Heart right ventricle (tissue), 16 donors: ENCODE measurements around the gene CD207. TPM values are rescaled to one million over a fixed set of nuclear protein-coding genes. Genes with fewer than 3 reads are reported as not detected.

ENCODE experiments used
- ATAC-seq, 8 donors: fragments of 200-7000 bp; cut with Tn5 transposase; one replicate each; pipeline ENCODE4 v1.9.1; 2020; ENCODE audit warnings: mild to moderate bottlenecking in 8 of 8, moderate library complexity in 8 of 8, moderate number of reproducible peaks in 1 of 8
- DNase-seq, 2 donors: peaks; one replicate each; pipeline ENCODE4 v3.0.0-alpha.2; 2020
- H3K27ac ChIP-seq, 10 donors: fragments of 200-600 bp; sonication (generic) in 2 of 10; one replicate each; pipeline versions ENCODE4 v1.5.0 to v1.8.0; 2020 to 2022; ENCODE audit warnings: mild to moderate bottlenecking in 3 of 10
- H3K27me3 ChIP-seq, 7 donors: fragments of 200-600 bp; one replicate each; pipeline ENCODE4 v1.8.0; 2021 to 2022; ENCODE audit warnings: mild to moderate bottlenecking in 2 of 7
- H3K36me3 ChIP-seq, 9 donors: fragments of 200-600 bp; sonication (generic) in 1 of 9; one replicate each; pipeline versions ENCODE4 v1.5.0 to v1.8.0; 2020 to 2022; ENCODE audit warnings: mild to moderate bottlenecking in 2 of 9
- H3K4me1 ChIP-seq, 9 donors: fragments of 200-600 bp; sonication (generic) in 1 of 9; one replicate each; pipeline versions ENCODE4 v1.5.0 to v1.8.0; 2020 to 2022; ENCODE audit warnings: mild to moderate bottlenecking in 4 of 9
- H3K4me3 ChIP-seq, 10 donors: fragments of 200-600 bp; sonication (generic) in 2 of 10; one replicate each; pipeline versions ENCODE4 v1.5.0 to v1.8.0; 2020 to 2022; ENCODE audit warnings: mild to moderate bottlenecking in 7 of 10, moderate library complexity in 2 of 10
- H3K9me3 ChIP-seq, 11 donors: fragments of 200-600 bp in 10 of 11; sonication (generic) in 2 of 11; one replicate each; pipeline versions ENCODE4 v1.5.0 to v1.8.0; 2013 to 2022; ENCODE audit warnings: mild to moderate bottlenecking in 2 of 11, control low read depth in 1 of 11, moderate library complexity in 1 of 11
- CTCF ChIP-seq, 9 donors: fragments of 200-600 bp; sonication (generic) in 2 of 9; IDR thresholded peaks; one replicate each; pipeline versions ENCODE4 v1.5.0 to v1.8.0; 2021 to 2022; ENCODE audit warnings: antibody characterized with exemption in 9 of 9, mild to moderate bottlenecking in 5 of 9, moderate library complexity in 1 of 9
- WGBS, 2 donors: extraction: QIAGEN DNeasy Blood & Tissue Kit; methylation state at CpG; one replicate each; pipeline ENCODE4 v1.1.7; 2013; ENCODE audit warnings: inconsistent platforms in 1 of 2; 5-methylcytosine and 5-hydroxymethylcytosine counted together
- intact Hi-C, 10 donors: fragments of 100-400 bp; cut with DNase I; formaldehyde crosslinking; loops; one replicate each; pipeline versions ENCODE4 v1.11.1 to v1.14.2; 2022
- polyA plus RNA-seq, 2 donors: library from polyadenylated mRNA; stranded (reverse); fragments of 200-250 nt; gene quantifications; one replicate each; pipeline ENCODE4 v1.2.3, GENCODE V29; 2013
- total RNA-seq, 10 donors: library from RNA; stranded (reverse); fragmentation: NEBNext Ultra II Directional in 3 of 10; extraction: Animal tissue kit (Norgen Biotek cat#: 25700) in 3 of 10; gene quantifications; one replicate each; pipeline versions ENCODE4 v1.2.1 to v1.2.4, GENCODE V29; 2021 to 2023
- donor health status: Arrhythmogenic right ventricular cardiomyopathy.
- donor health status: ischemic (EF 13 %, LVEDD 7.1; RV severe dilation, severe dysfunction).
- donor health status: healthy with polysubstance abuse.
- donor health status: DM: no; HTN: yes; CAD: no.
- donor health status: DM: no; HTN: no; CAD: no.
- donor health status: ischemic (EF 25% LVEDD 6.9; RV normal size, moderate dysfunction).
- donor health status: ischemic (EF 25% LVEDD 5.7; RV mildly dilated, moderate dysfunction).
- donor health status: healthy.
- donor health status: DM: yes; HTN: yes; CAD: no.
- donor health status: Ischemic cardiomyopathy.
- donor health status: ischemic (EF 35%, LVEDD 5.7; RV mildly dilated, moderate dysfunction).
- donor health status: nonischemic (EF 11% LVEDD 7.7; RV severe dilation, severe dysfunction).
- donor health status: DM: yes; HTN: yes; CAD: no.
- donor health status: PGD.
- donor health status: ischemic (EF 29% LVEDD 5.4; RV normal size, mild dysfunction).
- donor health status: nonischemic (EF 23%, LVEDD 6.1; RV moderate dilation, normal function).

Gene CD207
- total and polyA plus RNA-seq, 12 donors: 0.03 to 1.1 (median 0.38) TPM; not detected in 5

- H3K36me3 ChIP-seq: no peaks in the 10 kb centered on the region
- DNase-seq (no peak), ATAC-seq (no peak)
- H3K27ac ChIP-seq: no peak overlapping the region
- no peaks in the 10 kb centered on the region for H3K9me3 ChIP-seq
- 87 to 89% methylated on average over 3 of the region's 3 CpGs for WGBS, 2 donors
- no peaks in the 10 kb centered on the region for H3K4me1 ChIP-seq
- intact Hi-C loops: no loop called here
- H3K27me3 ChIP-seq: peaks cover 0 to 25% (median 11%) of the 10 kb centered on the region in 7 donors
- TF ChIP-seq CTCF (IDR thresholded peaks at IDR 0.05): no peak
- H3K4me3 ChIP-seq: no peak overlapping the region
These were observed 18.2 kb downstream of the CD207 start for GRCh38 chr2:70817284-70817954.

DNA sequence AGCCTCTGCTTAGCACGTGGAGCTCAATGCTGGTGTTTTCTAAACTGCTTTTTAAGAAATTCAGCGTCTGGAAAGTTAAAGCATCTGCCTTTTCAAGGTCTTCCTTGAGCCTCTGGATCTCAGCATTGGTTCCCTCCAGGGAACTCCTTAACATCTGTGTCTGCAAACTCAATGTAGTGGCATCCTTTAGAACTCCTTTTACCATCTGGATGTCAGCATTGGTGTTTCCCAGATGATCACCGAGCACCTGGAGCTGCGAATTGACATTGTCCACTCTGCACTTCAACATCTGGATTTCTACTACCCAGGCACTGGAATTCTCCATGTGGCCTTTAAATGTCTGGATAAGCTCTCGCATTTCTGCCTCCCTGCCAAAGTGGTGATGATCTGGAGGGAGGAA, 18.9 kb downstream of the CD207 start:
- ATAC-seq: no peak
- no peak overlapping the region for H3K27ac ChIP-seq
- no peaks in the 10 kb centered on the region for H3K4me1 ChIP-seq
- WGBS, 2 donors: 63 to 64% methylated on average over 5 of the region's 5 CpGs
- DNase-seq: no peak
- H3K4me3 ChIP-seq: no peak overlapping the region
- TF ChIP-seq CTCF (IDR thresholded peaks at IDR 0.05): no peak
- no peaks in the 10 kb centered on the region for H3K36me3 ChIP-seq
- H3K27me3 ChIP-seq: peaks cover 0 to 25% (median 11%) of the 10 kb centered on the region in 7 donors
- no peaks in the 10 kb centered on the region for H3K9me3 ChIP-seq
- intact Hi-C loops: no loop called here

DNA sequence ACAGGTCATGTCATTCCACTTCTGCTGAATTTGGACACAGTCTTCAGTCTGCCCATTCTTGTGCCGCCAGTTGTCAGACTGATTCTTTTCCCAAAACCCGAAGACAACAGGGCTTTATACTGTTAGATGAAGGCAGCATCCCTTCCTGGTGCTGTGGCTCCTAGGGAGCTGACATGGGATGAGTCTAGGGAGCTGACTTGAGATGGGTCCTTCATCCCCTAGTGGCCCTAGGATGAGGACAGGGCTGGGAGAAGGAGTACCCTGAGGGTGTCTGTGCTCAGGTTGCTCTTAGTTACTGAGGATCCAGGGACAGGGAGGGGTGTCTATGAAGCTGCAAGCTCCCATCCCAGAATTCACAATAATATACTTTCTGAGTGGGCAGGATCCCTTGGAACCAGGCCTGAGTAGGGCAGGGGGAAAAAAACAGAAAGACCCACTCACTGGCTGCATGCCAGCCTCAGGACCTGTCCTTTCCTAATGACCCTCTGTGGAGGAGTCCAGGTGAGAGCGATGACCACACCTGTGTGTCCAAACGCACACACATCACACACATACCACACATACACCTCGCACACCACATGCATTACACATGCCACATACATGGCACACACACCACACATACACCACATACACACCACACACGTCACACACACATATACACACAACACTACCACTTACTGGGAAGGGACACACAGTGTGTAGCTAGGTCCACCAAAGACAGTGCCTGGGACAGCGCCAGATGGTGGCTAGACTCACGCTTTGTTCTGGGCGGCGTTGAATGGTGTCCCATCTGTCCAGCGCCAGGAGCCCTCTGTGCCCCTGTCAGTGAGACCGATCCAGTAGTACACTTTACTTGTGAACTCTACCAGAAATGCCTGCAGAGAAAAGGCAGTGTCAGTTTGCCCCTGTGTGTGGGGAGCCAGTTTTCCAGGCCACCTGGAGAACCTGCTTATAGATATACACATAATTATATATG, 26.3 kb downstream of the CD207 start:
- 90 to 92% methylated on average over 12 of the region's 12 CpGs for WGBS, 2 donors
- TF ChIP-seq CTCF (IDR thresholded peaks at IDR 0.05): no peak

GRCh38 chr2:70807828-70808118, 27.8 kb downstream of the CD207 start:
- Histone ChIP-seq H3K4me1 (no peaks in the 10 kb centered on the region), H3K27ac (no peak overlapping the region), H3K27me3 (peaks cover 0 to 25% (median 0%) of the 10 kb centered on the region in 7 donors), H3K36me3 (no peaks in the 10 kb centered on the region), H3K9me3 (peaks cover 0 to 5% (median 0%) of the 10 kb centered on the region in 11 donors), H3K4me3 (no peak overlapping the region)
- intact Hi-C loops: no loop called here
- no peak for ATAC-seq
- 94% methylated on average over 4 of the region's 4 CpGs for WGBS, 2 donors
- DNase-seq: no peak
- no peak for TF ChIP-seq CTCF (IDR thresholded peaks at IDR 0.05)

More for the DNA sequence above, 26.3 kb downstream of the CD207 start:
- peaks cover 0 to 5% (median 0%) of the 10 kb centered on the region in 11 donors for H3K9me3 ChIP-seq
- ATAC-seq (no peak), DNase-seq (no peak)
- no peak overlapping the region for H3K4me3 ChIP-seq
- H3K27ac ChIP-seq: no peak overlapping the region
- no peaks in the 10 kb centered on the region for H3K4me1 ChIP-seq
- H3K36me3 ChIP-seq: no peaks in the 10 kb centered on the region
- intact Hi-C loops: no loop called here
- H3K27me3 ChIP-seq: peaks cover 0 to 25% (median 0%) of the 10 kb centered on the region in 7 donors
